ENCODE data around the gene CRYGN. TPM values are rescaled to one million over a fixed set of nuclear protein-coding genes. Genes with fewer than 3 reads are reported as not detected.

The CRYGN gene
- polyA plus RNA-seq, 1 of the 3 experiments (the other 2 are of a cell fraction) = not detected

DNA sequence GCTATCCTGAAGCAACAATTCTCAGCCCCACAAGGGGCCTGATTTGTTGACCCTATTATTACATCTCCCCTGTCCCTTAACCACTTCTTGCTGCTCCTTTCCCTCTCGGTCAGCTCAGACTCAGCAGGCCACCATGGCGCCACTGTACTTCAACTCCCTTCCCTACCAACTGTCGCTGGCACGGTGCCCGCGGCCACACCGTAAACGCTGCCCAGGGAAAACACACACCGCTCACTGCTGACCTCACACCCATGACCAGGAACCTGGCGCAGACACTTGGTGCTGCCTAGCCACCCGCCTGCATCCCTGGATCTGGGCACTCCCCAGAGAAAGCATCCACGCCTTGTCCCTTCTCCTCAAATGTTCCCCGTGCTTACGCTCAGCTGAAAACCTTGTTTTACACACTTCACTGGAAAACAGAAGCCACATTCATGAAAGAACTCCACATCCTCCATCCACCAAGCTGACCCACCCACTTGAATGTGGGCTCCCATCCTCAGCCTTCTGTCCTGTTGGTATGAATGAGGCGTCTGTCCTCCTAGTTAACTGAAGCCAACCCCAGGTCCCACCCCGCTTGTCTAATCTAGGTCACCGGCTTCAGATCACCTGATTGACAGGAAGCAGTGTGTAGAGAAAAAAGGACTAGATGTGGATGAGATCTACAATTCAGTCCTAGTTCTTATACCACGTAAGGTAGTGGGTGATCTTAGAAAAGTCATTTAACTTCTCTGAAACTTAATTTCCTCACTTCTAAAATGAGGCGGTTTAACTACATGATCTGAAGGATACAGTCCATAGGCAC, 28.5 kb upstream of the CRYGN start:
- ChIA-PET CTCF (interaction anchor here (0.7 to 2.3 kb wide), 4 partner anchors 44 to 291 kb away, joined by 3 to 6 read pairs (median 3); no protein-coding TSS in a partner anchor), POLR2A (no interaction called here)
- Histone ChIP-seq H3K4me1 (ENCODE audit: control insufficient read depth in 1 of 2, insufficient read depth in 2 of 2, low read depth in 1 of 2, low read length in 1 of 2) (no peaks in the 10 kb centered on the region), H3K4me3 (ENCODE audit: low read depth in 2 of 2, low read length in 1 of 2) (no peak overlapping the region), H3K79me2 (ENCODE audit: insufficient read depth) (peaks cover 37% of the 10 kb centered on the region; the same call in 1 of the 2 replicates), H3K9ac (no peak overlapping the region), H3K27me3 (ENCODE audit: insufficient read depth) (no peaks in the 10 kb centered on the region), H3K9me3 (no peaks in the 10 kb centered on the region), H3K4me2 (no peak overlapping the region), H3K36me3 (replicated peaks in 1 of 2; ENCODE audit: control insufficient read depth in 1 of 2, insufficient read depth in 2 of 2, low read length in 1 of 2) (peaks cover 69 to 77% of the 10 kb centered on the region in 2 experiments), H2AFZ (ENCODE audit: low read depth) (no peak overlapping the region), H3K9me2 (no peaks in the 10 kb centered on the region), H4K20me1 (ENCODE audit: insufficient read depth) (0 out of 2 replicates have a peak, but pooled peaks cover 7% of the 10 kb centered on the region), H3F3A (replicated peaks; ENCODE audit: insufficient read depth) (peaks cover 11% of the 10 kb centered on the region), H3K27ac (ENCODE audit: low read depth in 2 of 2, low read length in 1 of 2) (no peak overlapping the region)
- no peak for TF ChIP-seq NRF1 (IDR thresholded peaks at IDR 0.05; ENCODE audit: low read depth, low read length)
- no peak for TF ChIP-seq EZH2phosphoT487 (IDR thresholded peaks at IDR 0.05; ENCODE audit: borderline replicate concordance, low read depth)
- TF ChIP-seq, protein P1, sequence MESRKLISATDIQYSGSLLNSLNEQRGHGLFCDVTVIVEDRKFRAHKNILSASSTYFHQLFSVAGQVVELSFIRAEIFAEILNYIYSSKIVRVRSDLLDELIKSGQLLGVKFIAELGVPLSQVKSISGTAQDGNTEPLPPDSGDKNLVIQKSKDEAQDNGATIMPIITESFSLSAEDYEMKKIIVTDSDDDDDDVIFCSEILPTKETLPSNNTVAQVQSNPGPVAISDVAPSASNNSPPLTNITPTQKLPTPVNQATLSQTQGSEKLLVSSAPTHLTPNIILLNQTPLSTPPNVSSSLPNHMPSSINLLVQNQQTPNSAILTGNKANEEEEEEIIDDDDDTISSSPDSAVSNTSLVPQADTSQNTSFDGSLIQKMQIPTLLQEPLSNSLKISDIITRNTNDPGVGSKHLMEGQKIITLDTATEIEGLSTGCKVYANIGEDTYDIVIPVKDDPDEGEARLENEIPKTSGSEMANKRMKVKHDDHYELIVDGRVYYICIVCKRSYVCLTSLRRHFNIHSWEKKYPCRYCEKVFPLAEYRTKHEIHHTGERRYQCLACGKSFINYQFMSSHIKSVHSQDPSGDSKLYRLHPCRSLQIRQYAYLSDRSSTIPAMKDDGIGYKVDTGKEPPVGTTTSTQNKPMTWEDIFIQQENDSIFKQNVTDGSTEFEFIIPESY (IDR thresholded peaks at IDR 0.05; ENCODE audit: borderline replicate concordance, low read depth) = no peak
- no peak for TF ChIP-seq POLR2AphosphoS5 (IDR thresholded peaks at IDR 0.05; ENCODE audit: low read depth, low read length)
- no peak for TF ChIP-seq FOSL2 (IDR thresholded peaks at IDR 0.05; ENCODE audit: borderline replicate concordance, low read depth)
- TF ChIP-seq GATA2 (CRISPR knock-in tag; IDR thresholded peaks at IDR 0.05) = no peak
- TF ChIP-seq RFX5 (IDR thresholded peaks at IDR 0.05; ENCODE audit: low read length) = no peak
- no peak for TF ChIP-seq EP300 (IDR thresholded peaks at IDR 0.05; ENCODE audit: borderline replicate concordance in 1 of 2, low read depth in 1 of 2, low read length in 1 of 2)
- TF ChIP-seq FOXM1 (IDR thresholded peaks at IDR 0.05; ENCODE audit: low read depth) = no peak
- TF ChIP-seq FOXJ3 (CRISPR knock-in tag; IDR thresholded peaks at IDR 0.05) = no peak
- no peak for TF ChIP-seq MEF2A (IDR thresholded peaks at IDR 0.05; ENCODE audit: borderline replicate concordance, low read depth)
- TF ChIP-seq CHD2 (IDR thresholded peaks at IDR 0.05; ENCODE audit: low read length, partially characterized antibody) = no peak
- TF ChIP-seq TAF1 (IDR thresholded peaks at IDR 0.05; ENCODE audit: borderline replicate concordance, low read depth, low read length) = no peak
- TF ChIP-seq TEAD4 (IDR thresholded peaks at IDR 0.05; ENCODE audit: borderline replicate concordance, insufficient read depth) = no peak
- TF ChIP-seq RAD21 (IDR thresholded peaks at IDR 0.05; ENCODE audit: low read length) = no peak
- TF ChIP-seq, protein P2, sequence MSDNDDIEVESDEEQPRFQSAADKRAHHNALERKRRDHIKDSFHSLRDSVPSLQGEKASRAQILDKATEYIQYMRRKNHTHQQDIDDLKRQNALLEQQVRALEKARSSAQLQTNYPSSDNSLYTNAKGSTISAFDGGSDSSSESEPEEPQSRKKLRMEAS (IDR thresholded peaks at IDR 0.05; ENCODE audit: low read depth) = no peak
- TF ChIP-seq, protein P3, sequence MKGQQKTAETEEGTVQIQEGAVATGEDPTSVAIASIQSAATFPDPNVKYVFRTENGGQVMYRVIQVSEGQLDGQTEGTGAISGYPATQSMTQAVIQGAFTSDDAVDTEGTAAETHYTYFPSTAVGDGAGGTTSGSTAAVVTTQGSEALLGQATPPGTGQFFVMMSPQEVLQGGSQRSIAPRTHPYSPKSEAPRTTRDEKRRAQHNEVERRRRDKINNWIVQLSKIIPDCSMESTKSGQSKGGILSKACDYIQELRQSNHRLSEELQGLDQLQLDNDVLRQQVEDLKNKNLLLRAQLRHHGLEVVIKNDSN (IDR thresholded peaks at IDR 0.05; ENCODE audit: borderline replicate concordance, low read depth) = no peak
- TF ChIP-seq NFIC (IDR thresholded peaks at IDR 0.05; ENCODE audit: borderline replicate concordance) = no peak
- no peak for TF ChIP-seq RXRA (IDR thresholded peaks at IDR 0.05; ENCODE audit: borderline replicate concordance, low read depth)
- 96% methylated on average over 19 of the region's 19 CpGs for WGBS (ENCODE audit: low lambda C conversion rate)
- no peak for DNase-seq

All from SK-N-SH (cell line).